ENCODE results near the gene ZSCAN32. TPM values are rescaled to one million over a fixed set of nuclear protein-coding genes. Genes with fewer than 3 reads are reported as not detected.

The ZSCAN32 gene
- total RNA-seq, 2 experiments from 2014 or later, result 13.2 to 15.6 TPM

DNA sequence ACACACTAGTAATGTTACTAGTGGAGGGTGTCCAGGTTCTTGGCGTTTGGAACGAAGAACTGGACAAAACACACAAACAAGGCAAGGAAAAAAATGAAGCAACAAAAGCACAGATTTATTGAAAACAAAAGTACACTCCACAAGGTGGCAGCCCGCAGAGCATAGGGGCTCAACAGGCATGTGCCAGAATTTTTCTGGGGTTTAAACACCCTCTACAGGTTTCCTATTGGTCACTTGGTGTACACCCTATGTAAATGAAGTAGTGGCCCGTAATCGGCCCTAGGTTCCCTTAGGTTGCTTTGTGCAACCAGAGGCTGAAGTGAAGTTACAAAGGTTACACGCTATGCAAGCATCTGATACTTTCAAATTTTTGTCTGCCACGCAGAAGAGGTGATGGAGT, 37.0 kb downstream of the ZSCAN32 start:
- TF ChIP-seq, protein P1, sequence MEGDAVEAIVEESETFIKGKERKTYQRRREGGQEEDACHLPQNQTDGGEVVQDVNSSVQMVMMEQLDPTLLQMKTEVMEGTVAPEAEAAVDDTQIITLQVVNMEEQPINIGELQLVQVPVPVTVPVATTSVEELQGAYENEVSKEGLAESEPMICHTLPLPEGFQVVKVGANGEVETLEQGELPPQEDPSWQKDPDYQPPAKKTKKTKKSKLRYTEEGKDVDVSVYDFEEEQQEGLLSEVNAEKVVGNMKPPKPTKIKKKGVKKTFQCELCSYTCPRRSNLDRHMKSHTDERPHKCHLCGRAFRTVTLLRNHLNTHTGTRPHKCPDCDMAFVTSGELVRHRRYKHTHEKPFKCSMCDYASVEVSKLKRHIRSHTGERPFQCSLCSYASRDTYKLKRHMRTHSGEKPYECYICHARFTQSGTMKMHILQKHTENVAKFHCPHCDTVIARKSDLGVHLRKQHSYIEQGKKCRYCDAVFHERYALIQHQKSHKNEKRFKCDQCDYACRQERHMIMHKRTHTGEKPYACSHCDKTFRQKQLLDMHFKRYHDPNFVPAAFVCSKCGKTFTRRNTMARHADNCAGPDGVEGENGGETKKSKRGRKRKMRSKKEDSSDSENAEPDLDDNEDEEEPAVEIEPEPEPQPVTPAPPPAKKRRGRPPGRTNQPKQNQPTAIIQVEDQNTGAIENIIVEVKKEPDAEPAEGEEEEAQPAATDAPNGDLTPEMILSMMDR (IDR thresholded peaks at IDR 0.05), result no peak
- intact Hi-C loops (cut with micrococcal nuclease), result no loop called here
- no peak overlapping the region for H3K27ac Mint-ChIP-seq
- POLR2A ChIA-PET, result no interaction called here
- H3K4me3 Mint-ChIP-seq, result no peak overlapping the region
- peaks cover 13% of the 10 kb centered on the region for H3K4me1 Mint-ChIP-seq (ENCODE audit: low read depth)
- H3K36me3 Mint-ChIP-seq (ENCODE audit: low read depth), result peaks cover 4% of the 10 kb centered on the region
- H3K9me3 Mint-ChIP-seq, result peaks cover 14% of the 10 kb centered on the region
- DNase-seq, result peak; percentile 12
- ATAC-seq, result no peak
- peaks cover 11% of the 10 kb centered on the region for H3K27me3 Mint-ChIP-seq
- CTCF ChIA-PET, result no interaction called here

DNA sequence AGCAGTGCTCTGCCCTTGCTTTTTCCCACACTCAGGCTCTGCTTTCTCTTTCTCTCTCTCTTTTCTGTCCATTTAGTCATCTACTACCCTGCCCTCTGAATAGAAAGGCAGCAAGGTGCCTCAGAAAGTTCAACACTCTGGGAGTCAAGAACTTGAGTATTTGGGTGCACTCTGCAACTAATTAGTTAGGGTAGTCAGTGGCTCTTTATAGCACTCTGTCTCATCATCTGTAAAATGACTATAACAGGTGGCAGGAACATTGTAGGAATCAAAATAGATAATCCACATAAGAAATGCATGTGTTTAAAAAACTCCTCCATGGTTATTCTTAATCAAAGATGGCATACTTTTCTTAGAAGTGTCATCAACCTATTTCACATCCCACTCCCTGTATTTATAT, 37.9 kb downstream of the ZSCAN32 start:
- peaks cover 4% of the 10 kb centered on the region for H3K36me3 Mint-ChIP-seq (ENCODE audit: low read depth)
- CTCF ChIA-PET, result no interaction called here
- DNase-seq, result no peak
- intact Hi-C loops (cut with micrococcal nuclease), result no loop called here
- H3K9me3 Mint-ChIP-seq, result peaks cover 14% of the 10 kb centered on the region
- peaks cover 13% of the 10 kb centered on the region for H3K4me1 Mint-ChIP-seq (ENCODE audit: low read depth)
- TF ChIP-seq, protein P1 (IDR thresholded peaks at IDR 0.05), result no peak
- ATAC-seq, result no peak
- H3K27me3 Mint-ChIP-seq, result peaks cover 11% of the 10 kb centered on the region
- no peak overlapping the region for H3K4me3 Mint-ChIP-seq
- no peak overlapping the region for H3K27ac Mint-ChIP-seq
- POLR2A ChIA-PET, result interaction anchor here (0.7 kb wide), 1 partner anchor 44 kb away, joined by 3 read pairs; no protein-coding TSS in a partner anchor

DNA sequence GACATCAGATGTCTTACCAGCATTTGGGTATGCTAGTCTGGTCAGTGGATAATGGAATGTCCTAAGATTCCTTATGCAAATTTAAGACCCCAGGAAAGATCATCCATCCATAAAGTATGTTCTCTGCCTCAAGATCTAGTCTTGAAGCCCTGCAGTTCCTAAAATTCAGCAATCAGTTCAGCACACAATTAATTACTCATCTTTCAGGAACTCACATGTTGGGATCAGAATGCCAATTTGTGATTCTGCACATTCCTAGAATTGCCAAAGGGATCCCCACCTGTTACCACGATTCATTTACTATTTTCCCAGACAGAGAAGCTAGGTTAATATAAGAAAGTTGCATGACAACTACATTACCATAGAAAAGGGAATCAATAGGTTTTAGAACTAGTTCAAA, 41.9 kb downstream of the ZSCAN32 start:
- no peak for DNase-seq
- CTCF ChIA-PET, result no interaction called here
- intact Hi-C loops (cut with micrococcal nuclease), result no loop called here

DNA sequence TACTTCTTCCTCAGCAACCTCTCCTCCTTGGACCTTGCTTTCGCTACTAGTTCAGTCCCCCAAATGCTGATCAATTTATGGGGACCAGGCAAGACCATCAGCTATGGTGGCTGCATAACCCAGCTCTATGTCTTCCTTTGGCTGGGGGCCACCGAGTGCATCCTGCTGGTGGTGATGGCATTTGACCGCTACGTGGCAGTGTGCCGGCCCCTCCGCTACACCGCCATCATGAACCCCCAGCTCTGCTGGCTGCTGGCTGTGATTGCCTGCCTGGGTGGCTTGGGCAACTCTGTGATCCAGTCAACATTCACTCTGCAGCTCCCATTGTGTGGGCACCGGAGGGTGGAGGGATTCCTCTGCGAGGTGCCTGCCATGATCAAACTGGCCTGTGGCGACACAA, 44.7 kb downstream of the ZSCAN32 start:
- Mint-ChIP-seq H3K4me1 (ENCODE audit: low read depth) (no peaks in the 10 kb centered on the region), H3K4me3 (no peak overlapping the region), H3K9me3 (peaks cover 8% of the 10 kb centered on the region), H3K27ac (no peak overlapping the region), H3K27me3 (peaks cover 12% of the 10 kb centered on the region), H3K36me3 (ENCODE audit: low read depth) (peaks cover 5% of the 10 kb centered on the region)
- CTCF ChIA-PET, result no interaction called here
- intact Hi-C loops (cut with micrococcal nuclease), result no loop called here
- POLR2A ChIA-PET, result no interaction called here
- ATAC-seq (no peak), DNase-seq (no peak)
- TF ChIP-seq, protein P1 (IDR thresholded peaks at IDR 0.05), result no peak

More for the DNA sequence above, 41.9 kb downstream of the ZSCAN32 start:
- TF ChIP-seq, protein P1 (IDR thresholded peaks at IDR 0.05), result no peak
- H3K27me3 Mint-ChIP-seq, result peaks cover 16% of the 10 kb centered on the region
- H3K27ac Mint-ChIP-seq, result no peak overlapping the region
- H3K36me3 Mint-ChIP-seq (ENCODE audit: low read depth), result peaks cover 5% of the 10 kb centered on the region
- H3K4me1 Mint-ChIP-seq (ENCODE audit: low read depth), result no peaks in the 10 kb centered on the region
- peaks cover 12% of the 10 kb centered on the region for H3K9me3 Mint-ChIP-seq
- no peak overlapping the region for H3K4me3 Mint-ChIP-seq
- POLR2A ChIA-PET, result no interaction called here
- no peak for ATAC-seq

DNA sequence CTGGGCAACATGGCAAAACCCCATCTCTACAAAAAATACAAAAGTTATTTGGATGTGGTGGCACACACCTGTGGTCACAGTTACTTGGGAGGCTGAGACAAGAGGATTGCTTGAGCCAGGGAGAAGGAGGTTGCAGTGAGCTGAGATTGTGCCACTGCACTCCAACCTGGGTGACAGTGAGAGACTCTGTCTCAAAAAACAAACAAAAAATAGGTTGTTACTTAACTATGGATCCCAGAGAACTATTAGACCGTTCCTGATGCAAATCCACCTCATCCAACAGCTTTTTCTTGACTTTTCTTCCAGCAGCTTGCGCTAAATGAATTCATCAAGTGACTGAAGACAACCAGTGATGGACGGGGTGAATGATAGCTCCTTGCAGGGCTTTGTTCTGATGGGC, 45.2 kb downstream of the ZSCAN32 start, which contains the start of gene OR2C1:
Gene OR2C1, plus strand, starts transcription at position 301 of the 400 bp plus-strand sequence. Its CDS starts 52 bp downstream, at position 353.
- DNase-seq, result no peak
- Mint-ChIP-seq H3K9me3 (peaks cover 8% of the 10 kb centered on the region), H3K27me3 (peaks cover 8% of the 10 kb centered on the region), H3K4me3 (no peak within 1 kb of the TSS), H3K4me1 (ENCODE audit: low read depth) (no peaks in the 10 kb centered on the region), H3K27ac (no peak within 1 kb of the TSS), H3K36me3 (ENCODE audit: low read depth) (peaks cover 5% of the 10 kb centered on the region)
- TF ChIP-seq, protein P1 (IDR thresholded peaks at IDR 0.05), result no peak
- intact Hi-C loops (cut with micrococcal nuclease), result no loop called here
- CTCF ChIA-PET, result interaction anchor here (1.4 kb wide), 1 partner anchor 40 kb away, joined by 4 read pairs; no protein-coding TSS in a partner anchor
- POLR2A ChIA-PET, result no interaction called here
- ATAC-seq, result no peak

Data from activated CD8-positive, alpha-beta T cell treated with anti-CD3 and anti-CD28 coated beads for 36 hours (primary cell).